ENCODE measurements around the gene LRRC56. TPM values are rescaled to one million over a fixed set of nuclear protein-coding genes. Genes with fewer than 3 reads are reported as not detected.
"Not testable (repeated sequence)": the region's sequence is repeated elsewhere in the genome, so short reads cannot be mapped to it uniquely, and the experiment has no call there.

LRRC56 gene
- polyA plus RNA-seq, 3 donors: 2.7 to 3.2 (median 3.0) TPM

- peak in 1 of 3 donors; percentile 88 for DNase-seq (ENCODE audit: low read depth in 3 of 3, low spot score in 2 of 3)
Measured at GRCh38 chr11:568306-569157, 31.2 kb downstream of the LRRC56 start.

- DNase-seq (ENCODE audit: low read depth in 3 of 3, low spot score in 2 of 3): no peak
Measured at GRCh38 chr11:569158-569885, 32.0 kb downstream of the LRRC56 start.

- DNase-seq (ENCODE audit: low read depth in 3 of 3, low spot score in 2 of 3): no peak
Measured at GRCh38 chr11:571802-572185, 34.5 kb downstream of the LRRC56 start.

GRCh38 chr11:573146-573759, 35.9 kb downstream of the LRRC56 start:
- no peak for DNase-seq (ENCODE audit: low read depth in 3 of 3, low spot score in 2 of 3)

- DNase-seq (ENCODE audit: low read depth in 3 of 3, low spot score in 2 of 3): not testable (repeated sequence)
Measured at GRCh38 chr11:574031-574570, 36.8 kb downstream of the LRRC56 start.

GRCh38 chr11:574632-575312, 37.4 kb downstream of the LRRC56 start:
- DNase-seq (ENCODE audit: low read depth in 3 of 3, low spot score in 2 of 3): no peak

- DNase-seq (ENCODE audit: low read depth in 3 of 3, low spot score in 2 of 3): no peak
Measured at GRCh38 chr11:575313-575995, 38.1 kb downstream of the LRRC56 start.

- peak; percentile 86 to 91 (median 90) for DNase-seq (ENCODE audit: low read depth in 3 of 3, low spot score in 2 of 3)
Measured at GRCh38 chr11:575996-576768, 38.9 kb downstream of the LRRC56 start, which contains the start of gene PHRF1. PHRF1 (plus strand) TSS chr11:576470; CDS start chr11:581513, 5,043 bp downstream.

- no peak for DNase-seq (ENCODE audit: low read depth in 3 of 3, low spot score in 2 of 3)
Measured at GRCh38 chr11:576811-577610, 39.7 kb downstream of the LRRC56 start.

GRCh38 chr11:577611-577894, 40.2 kb downstream of the LRRC56 start:
- DNase-seq (ENCODE audit: low read depth in 3 of 3, low spot score in 2 of 3): no peak

GRCh38 chr11:578276-579035, 41.1 kb downstream of the LRRC56 start:
- DNase-seq (ENCODE audit: low read depth in 3 of 3, low spot score in 2 of 3): no peak

GRCh38 chr11:579830-580601, 42.7 kb downstream of the LRRC56 start:
- no peak for DNase-seq (ENCODE audit: low read depth in 3 of 3, low spot score in 2 of 3)

- no peak for DNase-seq (ENCODE audit: low read depth in 3 of 3, low spot score in 2 of 3)
Measured at GRCh38 chr11:581342-581741, 44.0 kb downstream of the LRRC56 start.

GRCh38 chr11:581752-582151, 44.4 kb downstream of the LRRC56 start:
- no peak for DNase-seq (ENCODE audit: low read depth in 3 of 3, low spot score in 2 of 3)

- no peak for DNase-seq (ENCODE audit: low read depth in 3 of 3, low spot score in 2 of 3)
Measured at GRCh38 chr11:584287-584686, 47.0 kb downstream of the LRRC56 start.

- DNase-seq (ENCODE audit: low read depth in 3 of 3, low spot score in 2 of 3): no peak
Measured at GRCh38 chr11:586376-587316, 49.3 kb downstream of the LRRC56 start.
